GM10248 (cell line): Measurements from ENCODE around the gene NLRP13.
"Not testable (repeated sequence)": the region's sequence is repeated elsewhere in the genome, so short reads cannot be mapped to it uniquely, and the experiment has no call there.

Source experiments
- CTCF ChIA-PET: fragments of 300-600 bp; sonication (Branson Sonifier 250); formaldehyde crosslinking; extraction: SDS; loops from one replicate; lab custom pipeline; 2021; ENCODE audit warnings: antibody characterized with exemption; lab: Yijun Ruan, JAX
- POLR2A ChIA-PET: fragments of 350-650 bp; sonication (Branson Sonifier 250); formaldehyde crosslinking; extraction: SDS; loops from one replicate; lab custom pipeline; 2020; ENCODE audit warnings: antibody characterized with exemption; lab: Yijun Ruan, JAX
- DNase-seq: peaks from one replicate; pipeline ENCODE4 v3.0.0; 2012; ENCODE audit errors: extremely low spot score
- TF ChIP-seq, protein P1 (sequence below): IDR thresholded peaks from 2 replicates; pipeline ENCODE4 v1.5.1; 2012; ENCODE audit warnings: mild to moderate bottlenecking, low read depth; ENCODE audit errors: extremely low read depth, missing control alignments, control extremely low read depth

NLRP13 gene

DNA sequence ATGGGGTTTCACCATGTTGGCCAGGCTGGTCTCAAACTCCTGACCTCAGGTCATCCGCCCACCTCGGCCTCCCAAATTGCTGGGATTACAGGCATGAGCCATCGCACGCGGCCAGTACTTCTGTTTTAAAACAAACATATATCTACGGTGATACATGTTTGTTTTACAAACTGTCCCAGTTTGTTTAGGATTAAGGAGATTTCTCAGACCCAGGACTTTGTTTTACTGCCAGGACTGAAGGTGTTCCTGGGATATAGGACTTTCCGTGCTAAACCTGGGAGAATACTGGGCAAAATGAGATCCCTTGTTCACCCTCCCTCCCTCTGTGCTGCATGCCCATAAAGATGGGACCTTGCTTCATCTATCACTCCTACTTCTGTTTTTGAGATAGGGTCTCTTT lies 24.3 kb upstream of the NLRP13 start:
- ChIA-PET CTCF (no interaction called here), POLR2A (no interaction called here)
- TF ChIP-seq, protein P1, sequence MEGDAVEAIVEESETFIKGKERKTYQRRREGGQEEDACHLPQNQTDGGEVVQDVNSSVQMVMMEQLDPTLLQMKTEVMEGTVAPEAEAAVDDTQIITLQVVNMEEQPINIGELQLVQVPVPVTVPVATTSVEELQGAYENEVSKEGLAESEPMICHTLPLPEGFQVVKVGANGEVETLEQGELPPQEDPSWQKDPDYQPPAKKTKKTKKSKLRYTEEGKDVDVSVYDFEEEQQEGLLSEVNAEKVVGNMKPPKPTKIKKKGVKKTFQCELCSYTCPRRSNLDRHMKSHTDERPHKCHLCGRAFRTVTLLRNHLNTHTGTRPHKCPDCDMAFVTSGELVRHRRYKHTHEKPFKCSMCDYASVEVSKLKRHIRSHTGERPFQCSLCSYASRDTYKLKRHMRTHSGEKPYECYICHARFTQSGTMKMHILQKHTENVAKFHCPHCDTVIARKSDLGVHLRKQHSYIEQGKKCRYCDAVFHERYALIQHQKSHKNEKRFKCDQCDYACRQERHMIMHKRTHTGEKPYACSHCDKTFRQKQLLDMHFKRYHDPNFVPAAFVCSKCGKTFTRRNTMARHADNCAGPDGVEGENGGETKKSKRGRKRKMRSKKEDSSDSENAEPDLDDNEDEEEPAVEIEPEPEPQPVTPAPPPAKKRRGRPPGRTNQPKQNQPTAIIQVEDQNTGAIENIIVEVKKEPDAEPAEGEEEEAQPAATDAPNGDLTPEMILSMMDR, result no peak
- no peak for DNase-seq

DNA sequence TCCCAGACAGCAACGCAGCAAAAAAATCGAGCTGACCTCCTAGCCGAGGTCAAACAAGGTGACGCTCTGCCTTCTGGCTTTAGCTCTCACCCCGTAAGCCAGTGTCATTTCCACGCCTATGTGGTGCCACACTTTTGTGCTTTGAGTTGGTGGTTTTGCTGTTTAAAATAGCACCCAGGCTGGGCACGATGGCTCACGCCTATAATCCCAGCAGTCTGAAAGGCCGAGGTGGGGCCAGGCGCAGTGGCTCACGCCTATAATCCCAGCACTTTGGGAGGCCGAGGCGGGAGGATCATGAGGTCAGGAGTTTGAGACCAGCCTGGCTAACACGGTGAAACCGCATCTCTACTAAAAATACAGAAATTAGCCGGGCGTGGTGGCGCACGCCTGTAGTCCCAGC lies 18.4 kb upstream of the NLRP13 start:
- CTCF ChIA-PET, DNase-seq, POLR2A ChIA-PET: not testable (repeated sequence)

DNA sequence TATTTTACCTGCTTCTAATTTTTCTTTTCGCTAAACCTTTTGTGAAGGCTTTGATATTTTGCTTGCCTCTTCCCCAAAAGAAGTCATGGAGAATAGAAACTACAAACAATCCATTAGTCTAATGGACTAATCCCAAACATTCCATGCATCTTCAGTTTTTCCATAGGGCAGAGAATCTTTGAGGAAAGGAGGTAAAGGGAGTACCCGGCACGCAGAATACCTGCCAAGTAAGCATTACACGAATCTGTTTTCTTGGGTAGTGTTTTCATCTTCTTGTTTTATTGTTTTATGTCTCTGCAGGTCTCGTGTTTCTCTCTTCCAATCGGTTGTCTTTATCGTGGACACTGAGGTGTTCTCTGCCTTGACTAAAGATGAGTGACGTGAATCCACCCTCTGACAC lies 15.4 kb upstream of the NLRP13 start, which contains the start of gene NLRP8:
Gene NLRP8, plus strand, starts transcription at position 301 of the 400 bp plus-strand sequence.
- DNase-seq, result no peak
- ChIA-PET CTCF (no interaction called here), POLR2A (no interaction called here)
- TF ChIP-seq, protein P1, result no peak

DNA sequence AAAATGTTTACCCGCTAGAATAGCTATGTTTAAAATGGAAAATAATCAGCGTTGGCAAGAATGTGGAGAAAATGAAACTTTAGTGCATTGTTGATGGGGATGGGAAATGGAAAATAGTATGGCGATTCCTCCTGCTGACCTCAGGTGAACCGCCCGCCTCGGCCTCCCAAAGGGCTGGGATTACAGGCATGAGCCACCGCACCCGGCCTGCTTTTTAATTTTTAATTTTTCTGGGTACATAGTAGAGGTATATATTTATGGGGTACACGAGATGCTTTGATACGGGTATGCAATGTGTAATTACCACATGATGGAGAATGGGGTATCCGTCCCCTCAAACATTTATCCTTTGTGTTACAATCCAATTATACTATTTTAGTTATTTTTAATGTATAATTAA lies 8.2 kb upstream of the NLRP13 start:
- CTCF ChIA-PET, result interaction anchor here (1.2 kb wide), 1 partner anchor 9 kb away, joined by 4 read pairs; no protein-coding TSS in a partner anchor
- POLR2A ChIA-PET, result no interaction called here
- no peak for DNase-seq
- TF ChIP-seq, protein P1, result no peak

DNA sequence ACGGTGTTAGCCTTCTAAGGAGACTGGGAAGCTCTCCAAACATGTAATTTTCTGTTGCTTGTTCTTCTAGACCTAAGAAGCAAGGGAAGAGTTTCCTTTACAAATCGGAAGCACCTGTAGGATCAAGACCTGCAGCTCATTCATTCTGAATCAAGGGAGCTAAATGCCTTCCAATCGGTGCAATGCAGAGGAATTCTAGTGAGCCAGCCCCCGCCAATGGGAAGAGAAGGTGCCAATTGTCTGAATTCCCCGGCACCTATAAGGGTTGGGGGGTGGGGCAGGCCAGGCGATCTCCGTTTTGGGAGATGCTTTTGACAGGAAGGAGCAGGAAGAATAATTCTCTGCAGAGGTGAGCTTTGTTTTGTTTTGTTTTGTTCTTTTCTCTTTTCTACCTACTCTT lies 7.1 kb upstream of the NLRP13 start:
- DNase-seq, result no peak
- TF ChIP-seq, protein P1, result no peak
- CTCF ChIA-PET, result interaction anchor here (0.8 to 1.2 kb wide), 2 partner anchors 10 to 18 kb away, joined by 3 to 4 read pairs; no protein-coding TSS in a partner anchor
- POLR2A ChIA-PET, result no interaction called here

DNA sequence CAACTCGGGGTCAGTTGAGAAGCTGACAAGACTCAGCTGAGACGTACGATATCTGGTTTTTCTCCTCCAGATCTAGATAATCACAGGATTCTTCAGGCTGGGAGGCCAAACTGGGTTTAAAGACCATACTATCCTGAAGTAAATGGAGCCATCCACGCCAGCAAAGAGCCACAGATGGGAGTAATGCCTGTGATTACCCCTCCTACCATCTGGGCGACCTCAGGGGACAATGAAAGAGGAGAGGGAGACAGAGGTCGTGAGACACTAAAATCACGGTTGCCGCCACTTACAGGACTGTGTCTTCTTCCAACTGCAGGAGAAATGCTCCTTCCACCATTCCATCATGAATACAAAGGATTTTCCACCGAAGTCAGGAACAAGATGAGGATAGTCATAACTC lies 3.1 kb upstream of the NLRP13 start:
- TF ChIP-seq, protein P1, result no peak
- ChIA-PET POLR2A (no interaction called here), CTCF (no interaction called here)
- no peak for DNase-seq

DNA sequence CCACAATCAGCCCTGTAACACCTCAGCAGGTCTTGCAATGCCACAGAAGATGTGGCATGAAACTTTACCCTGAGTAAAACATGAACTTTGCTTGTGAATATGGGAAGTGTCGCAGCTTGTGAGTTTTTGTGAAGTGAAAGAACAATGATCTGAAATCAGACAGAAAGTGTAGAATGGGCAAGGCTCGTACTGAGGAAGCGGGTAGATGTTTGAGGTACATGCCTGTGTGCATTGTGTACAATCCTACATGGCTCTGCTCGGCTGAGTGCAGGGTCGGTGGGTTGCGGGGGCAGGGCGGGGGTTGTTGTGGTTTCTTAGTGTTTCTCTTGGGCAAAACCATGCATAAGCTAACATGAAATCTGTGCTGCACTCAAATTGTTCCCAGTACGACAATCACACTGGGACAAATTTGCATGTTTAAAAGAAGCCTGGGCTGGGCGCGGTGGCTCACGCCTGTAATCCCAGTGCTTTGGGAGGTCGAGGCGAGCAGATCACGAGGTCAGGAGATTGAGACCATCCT lies 1.1 kb downstream of the NLRP13 start:
- ChIA-PET CTCF (no interaction called here), POLR2A (no interaction called here)
- no peak for DNase-seq
- TF ChIP-seq, protein P1, result no peak

DNA sequence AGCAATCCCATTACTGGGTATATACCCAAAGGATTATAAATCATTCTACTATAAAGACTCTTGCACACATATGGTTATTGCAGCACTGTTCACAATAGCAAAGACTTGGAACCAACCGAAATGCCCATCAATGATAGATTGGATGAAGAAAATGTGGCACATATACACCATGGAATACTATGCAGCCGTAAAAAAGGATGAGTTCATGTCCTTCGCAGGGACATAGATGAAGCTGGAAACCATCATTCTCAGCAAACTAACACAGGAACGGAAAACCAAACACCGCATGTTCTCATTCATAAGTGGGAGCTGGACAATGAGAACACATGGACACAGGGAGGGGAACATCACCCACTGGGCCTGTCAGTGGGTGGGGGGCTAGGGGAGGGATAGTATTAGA lies 2.9 kb downstream of the NLRP13 start:
- DNase-seq, POLR2A ChIA-PET, CTCF ChIA-PET: not testable (repeated sequence)
